ENCODE results near the gene MEIG1.
A peak's percentile ranks its signal among the peaks of the same experiment; 100 is the strongest.
"Not testable (repeated sequence)": the region's sequence is repeated elsewhere in the genome, so short reads cannot be mapped to it uniquely, and the experiment has no call there.

Gene MEIG1

DNA sequence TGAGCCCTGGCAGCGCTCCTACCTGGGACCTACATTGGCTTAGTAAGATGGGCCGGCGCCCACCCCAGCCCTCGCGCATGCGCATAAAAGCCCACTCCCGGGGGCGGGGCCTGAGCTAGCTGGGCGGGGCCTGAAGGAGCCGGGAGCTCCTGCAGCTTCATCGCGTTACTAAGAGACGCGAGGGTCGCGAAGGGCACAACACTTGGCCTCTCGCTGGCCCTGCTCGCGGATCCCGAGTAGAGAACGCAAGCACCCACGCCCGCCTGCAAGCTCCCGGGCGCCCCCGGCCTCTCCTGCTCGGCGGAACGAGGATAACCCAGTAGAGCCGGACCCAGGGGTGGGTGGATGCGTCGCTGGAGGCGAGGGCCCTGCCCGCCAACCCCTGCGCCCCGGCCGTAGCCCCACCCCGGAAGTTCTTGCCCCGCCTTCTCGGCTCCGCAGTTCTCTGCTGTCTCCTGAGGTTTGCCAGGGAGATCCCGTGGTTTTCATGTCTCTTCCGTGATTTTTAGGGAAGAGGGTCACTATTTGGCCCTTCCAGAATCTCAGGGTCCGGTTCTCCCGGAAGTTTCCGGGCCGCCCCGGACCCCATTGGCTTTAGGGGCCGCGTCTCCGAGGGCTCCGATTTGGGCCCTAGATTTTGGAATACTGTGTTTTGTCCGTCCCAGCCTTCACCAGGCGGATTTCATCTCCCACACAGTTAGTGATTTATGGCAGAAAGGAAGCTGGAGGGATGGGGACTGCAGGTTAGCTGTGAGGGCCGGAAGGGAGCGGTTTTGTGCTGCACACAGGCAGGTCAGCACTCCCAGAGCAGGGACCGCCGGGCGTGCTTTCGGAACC, at the start of gene MEIG1:
MEIG1 (plus strand) TSS at position 168 of the 837 bp plus-strand sequence. CDS start 7,081 bp downstream, outside the sequence.
- DNase-seq: peak; percentile 60

DNA sequence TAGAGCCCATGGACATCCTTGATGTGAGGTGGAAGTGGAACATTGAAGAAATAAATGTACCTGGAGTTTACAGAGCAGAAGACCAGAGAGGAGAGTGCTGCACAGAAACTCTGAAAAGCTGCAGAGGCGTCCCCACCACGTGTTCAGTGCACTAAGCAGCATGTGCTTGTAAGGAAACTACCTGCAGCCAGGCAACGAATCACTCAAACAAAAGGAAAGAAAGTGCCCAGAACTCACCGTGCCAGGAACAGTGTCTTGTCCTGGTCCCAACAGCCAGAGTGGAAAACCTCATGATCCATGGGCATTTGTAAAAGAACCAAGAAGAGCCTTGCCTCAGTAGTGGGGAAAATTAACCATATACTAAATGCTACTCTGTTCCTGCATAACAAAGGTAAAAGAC, 48.2 kb upstream of the MEIG1 start:
- DNase-seq: no peak

DNA sequence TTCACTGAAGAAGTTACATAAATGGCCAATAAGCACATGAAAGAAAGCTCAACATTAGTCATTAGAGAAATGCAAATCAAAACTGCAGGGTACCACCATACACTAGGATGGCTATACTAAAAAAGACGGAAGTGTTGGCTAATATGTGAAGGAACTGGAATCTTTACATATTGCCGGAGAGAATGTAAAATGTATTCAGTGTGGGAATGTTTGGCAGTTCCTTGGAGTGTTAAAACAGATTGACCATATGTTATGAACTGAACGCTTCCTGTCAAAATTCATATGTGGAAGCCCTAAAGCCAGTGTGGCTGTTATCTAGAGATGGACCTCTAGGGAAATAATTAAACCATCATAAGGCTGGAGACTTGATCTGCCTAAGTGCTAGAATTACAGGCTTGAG, 47.4 kb upstream of the MEIG1 start:
- DNase-seq: no peak

DNA sequence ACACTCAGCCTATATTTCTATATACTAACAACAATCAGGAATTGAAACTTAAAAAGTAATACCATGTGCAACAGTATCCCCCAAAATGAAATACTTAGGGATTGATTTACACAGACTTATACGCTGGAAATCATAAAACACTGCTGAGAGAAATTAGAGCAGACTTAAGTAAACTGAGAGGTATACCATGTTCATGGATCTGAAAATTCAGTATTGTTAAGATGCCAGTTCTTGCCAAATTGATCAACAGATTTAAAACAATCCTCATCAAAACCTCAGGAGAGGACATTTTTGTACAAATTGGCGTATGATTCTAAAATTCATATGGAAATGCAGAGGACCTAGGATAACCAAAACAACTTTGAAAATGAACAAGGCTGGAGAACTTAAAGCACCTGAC, 42.6 kb upstream of the MEIG1 start:
- no peak for DNase-seq

DNA sequence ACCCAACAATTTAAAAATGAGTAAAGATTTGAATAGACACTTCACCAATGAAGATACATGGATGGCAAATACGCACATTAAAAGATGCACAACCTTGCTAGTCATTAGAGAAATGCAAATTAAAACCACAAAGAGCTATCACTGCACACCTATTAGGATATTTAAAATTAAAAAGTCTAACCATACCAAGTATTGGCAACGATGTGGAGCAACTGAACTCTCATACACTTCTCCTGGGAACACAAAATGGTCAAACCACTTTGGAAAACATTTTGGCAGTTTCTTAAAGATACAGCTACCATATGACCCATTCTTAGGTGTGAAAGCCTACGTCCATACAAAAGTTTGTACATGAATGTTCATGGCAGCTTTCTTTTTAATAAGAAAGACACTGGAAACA, 41.4 kb upstream of the MEIG1 start:
- DNase-seq: no peak

DNA sequence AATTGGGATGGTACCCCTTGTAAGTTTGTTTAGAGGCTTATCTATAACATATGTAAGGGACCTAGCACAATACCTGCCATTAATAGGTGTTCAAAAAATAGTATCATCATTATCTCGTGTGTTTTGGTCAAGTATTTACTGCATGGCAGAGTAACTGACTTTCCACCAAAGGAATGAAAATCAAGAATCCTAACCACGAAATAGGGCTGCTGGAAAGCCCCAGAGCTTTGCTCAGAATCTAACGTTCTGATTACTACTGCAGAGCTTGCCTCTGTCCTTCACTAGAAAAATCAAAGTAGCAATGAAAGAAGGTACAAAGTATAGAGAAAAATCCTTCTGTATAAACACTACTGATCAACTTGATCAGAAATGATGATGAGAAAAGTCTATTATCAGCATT, 40.2 kb upstream of the MEIG1 start:
- DNase-seq: no peak

- DNase-seq: no peak
Measured at GRCh38 chr10:14924013-14924412, 35.2 kb upstream of the MEIG1 start.

DNA sequence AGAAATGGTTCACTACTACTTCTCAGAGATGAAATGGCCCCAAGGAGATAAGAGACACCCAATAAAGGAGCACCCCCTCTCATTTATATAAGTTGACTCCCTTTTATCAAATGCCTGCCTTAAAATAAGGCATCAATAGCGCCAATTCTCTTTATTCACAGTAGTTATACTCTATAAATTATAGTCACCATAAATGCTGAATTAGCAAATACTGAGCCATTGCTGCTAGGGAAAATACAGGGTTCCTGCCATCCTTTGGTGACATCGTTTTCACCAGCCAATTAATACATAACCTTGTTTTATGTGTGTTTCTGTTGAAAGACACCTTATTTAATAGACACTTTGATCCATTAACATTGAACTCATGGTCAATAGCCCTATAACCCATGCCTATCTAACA, 33.9 kb upstream of the MEIG1 start:
- no peak for DNase-seq

DNA sequence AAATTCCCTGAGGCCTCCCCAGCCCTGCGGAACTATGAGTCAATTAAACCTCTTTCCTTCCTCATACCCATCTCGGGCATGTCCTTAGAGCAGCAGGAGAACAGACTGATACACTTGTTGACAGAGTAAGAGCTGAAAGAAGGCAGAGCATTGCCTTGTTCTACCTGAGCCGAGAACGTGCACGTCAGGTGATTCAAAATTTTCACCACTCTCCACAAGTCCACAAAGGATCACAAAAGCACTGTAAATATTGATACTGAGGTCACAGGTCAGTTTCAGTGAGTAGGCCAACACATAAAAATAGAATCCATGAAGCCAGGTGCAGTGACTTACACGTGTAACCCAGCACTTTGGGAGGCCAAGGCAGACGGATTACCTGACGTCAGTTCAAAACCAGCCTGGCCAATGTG, 33.1 kb upstream of the MEIG1 start:
- DNase-seq: no peak

- DNase-seq: no peak
Measured at GRCh38 chr10:14926722-14927416, 32.3 kb upstream of the MEIG1 start.

- no peak for DNase-seq
Measured at GRCh38 chr10:14930610-14931009, 28.6 kb upstream of the MEIG1 start.

DNA sequence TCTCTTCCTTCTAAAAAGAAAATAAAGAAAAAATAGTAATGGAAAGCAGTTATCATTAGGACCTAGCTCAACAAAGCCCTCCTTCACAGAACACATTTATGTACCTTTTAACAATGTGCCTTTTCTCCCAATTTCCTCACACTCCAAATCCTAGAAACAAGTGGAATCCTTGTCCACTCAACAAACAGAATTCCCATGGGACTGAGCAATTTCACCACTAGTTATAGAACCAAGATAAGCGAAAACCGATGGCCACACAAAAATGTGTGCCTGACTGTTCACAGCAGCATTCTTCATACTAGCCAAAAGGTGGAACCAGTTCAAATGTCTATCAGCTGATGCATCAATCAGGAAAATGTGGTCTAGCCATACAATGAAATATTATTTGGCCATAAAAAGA, 22.6 kb upstream of the MEIG1 start:
- DNase-seq: no peak

DNA sequence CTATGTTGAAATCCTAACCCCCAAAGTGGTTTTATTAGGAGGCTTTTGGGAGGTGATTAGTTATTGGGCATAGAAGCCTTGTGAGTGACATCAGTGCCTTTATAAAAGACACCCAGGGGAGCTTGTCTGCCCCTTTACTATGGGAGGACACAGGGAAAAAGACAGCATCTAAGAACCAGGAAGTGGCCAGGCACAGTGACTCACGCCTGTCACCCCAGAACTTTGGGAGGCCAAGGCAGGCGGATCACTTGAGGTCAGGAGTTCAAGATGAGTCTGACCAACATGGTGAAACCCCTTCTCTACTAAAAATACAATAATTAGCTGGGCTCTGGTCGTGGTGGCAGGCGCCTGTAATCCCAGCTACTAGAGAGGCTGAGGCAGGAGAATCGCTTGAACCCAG, 20.2 kb upstream of the MEIG1 start:
- not testable (repeated sequence) for DNase-seq

DNA sequence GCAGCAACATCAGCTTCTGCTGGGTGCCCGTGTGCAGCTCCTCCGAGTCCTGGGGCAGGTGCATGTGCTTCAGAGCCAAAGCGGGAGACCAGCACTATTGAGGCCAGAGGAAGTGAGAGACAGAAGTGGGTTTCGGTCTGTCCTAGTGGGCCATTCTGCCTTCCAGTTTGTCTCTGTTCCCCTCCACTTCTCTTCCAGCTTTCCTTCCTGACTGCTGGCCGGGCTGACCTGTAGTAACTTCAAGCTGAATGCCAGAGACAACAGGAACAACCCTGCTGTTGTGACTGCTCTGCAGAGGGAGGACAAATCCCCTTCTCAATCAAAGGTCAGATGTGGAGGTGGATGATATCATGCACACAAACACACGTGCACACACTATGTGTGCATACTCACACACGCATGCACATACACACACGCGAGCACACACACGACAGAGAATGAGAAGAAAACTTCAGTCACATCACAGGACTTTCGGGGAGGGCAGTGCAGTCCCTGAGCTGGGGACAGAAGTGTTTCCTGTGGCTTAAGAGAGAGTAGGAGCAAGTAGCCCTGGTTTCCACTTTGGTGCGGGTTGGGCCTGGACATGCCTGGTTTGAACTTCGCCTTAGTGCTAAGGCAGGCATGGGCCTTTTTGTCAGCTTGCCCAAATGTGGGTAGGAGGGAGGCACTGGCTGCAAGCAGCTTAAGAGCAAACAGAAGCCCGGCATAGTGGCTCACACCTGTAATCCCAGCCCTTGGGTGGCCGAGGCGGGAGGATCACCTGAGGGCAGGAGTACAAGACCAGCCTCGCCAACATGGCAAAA, 16.8 kb upstream of the MEIG1 start:
- not testable (repeated sequence) for DNase-seq

GRCh38 chr10:14942950-14943338, 16.2 kb upstream of the MEIG1 start:
- DNase-seq: not testable (repeated sequence)

GRCh38 chr10:14945108-14945507, 14.1 kb upstream of the MEIG1 start:
- no peak for DNase-seq

- DNase-seq: no peak
Measured at GRCh38 chr10:14947268-14947667, 11.9 kb upstream of the MEIG1 start.

GRCh38 chr10:14949291-14949690, 9.9 kb upstream of the MEIG1 start:
- no peak for DNase-seq

DNA sequence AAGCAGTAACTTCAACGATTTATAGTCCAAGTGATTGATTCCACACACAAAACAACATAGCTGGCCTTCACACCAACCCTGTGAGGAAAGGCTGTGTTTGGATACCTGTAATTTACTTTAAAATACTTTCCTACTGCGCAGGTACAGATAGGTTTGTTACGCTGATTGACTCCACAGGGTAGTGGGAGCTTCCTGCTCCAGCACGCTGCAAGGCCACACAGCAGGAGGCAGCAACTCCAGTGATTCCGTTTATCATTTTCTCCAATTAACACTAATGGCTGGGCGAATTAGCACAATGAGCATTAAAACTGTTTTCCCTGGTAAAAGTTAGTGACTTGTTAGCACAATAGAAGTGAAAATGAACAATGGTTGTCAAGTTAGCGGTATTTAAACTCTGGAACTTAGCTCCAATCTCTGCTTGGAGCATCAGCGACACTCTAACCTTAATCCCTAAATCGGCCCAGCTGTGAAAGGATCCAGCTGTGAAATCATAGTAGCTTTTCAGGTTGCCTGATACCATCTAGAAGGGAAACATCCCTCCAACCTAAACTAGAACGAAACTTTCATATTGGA, 6.3 kb upstream of the MEIG1 start:
- no peak for DNase-seq

DNA sequence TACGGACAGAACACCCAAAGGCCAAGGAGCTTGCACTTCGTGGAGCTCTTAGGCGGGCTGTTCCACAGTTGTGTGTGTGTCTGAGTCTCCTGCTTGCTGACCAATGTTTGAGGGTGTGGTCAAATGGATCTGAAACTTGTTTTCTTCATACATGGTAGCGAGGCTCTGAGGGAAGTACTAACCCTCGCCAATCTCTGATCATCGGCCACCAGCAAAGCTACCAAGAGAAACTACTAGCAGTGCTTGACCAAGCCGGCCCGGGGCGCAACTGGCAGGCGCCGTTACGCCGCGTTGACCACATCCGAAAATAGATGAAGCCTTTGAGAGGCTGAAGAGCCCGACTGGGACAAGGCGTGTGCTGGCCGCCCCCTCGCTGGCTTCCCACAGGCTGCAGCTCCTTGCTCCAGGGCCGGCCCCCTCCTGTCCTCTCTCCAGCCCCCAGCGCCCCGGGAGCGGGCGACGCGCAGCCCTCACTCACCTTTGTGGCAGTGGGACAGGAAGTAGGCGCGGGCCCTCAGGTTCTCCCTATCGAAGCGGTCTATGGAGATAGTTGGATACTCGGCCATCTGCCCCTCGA, 5.7 kb upstream of the MEIG1 start:
- no peak for DNase-seq

GRCh38 chr10:14954001-14954770, 5.0 kb upstream of the MEIG1 start, which contains the start of gene DCLRE1C:
Gene DCLRE1C, minus strand, starts transcription at chr10:14954096. Its CDS starts 86 bp downstream, at chr10:14954010.
- peak; percentile 48 for DNase-seq

- no peak for DNase-seq
Measured at GRCh38 chr10:14954934-14955333, 4.3 kb upstream of the MEIG1 start.

Data from NCI-H187 treated with DMSO at 0.1 percent for 48 hours (cell line).